Psoas muscle (tissue), 8 donors: ENCODE measurements around the gene MAGI2. TPM values are rescaled to one million over a fixed set of nuclear protein-coding genes. Genes with fewer than 3 reads are reported as not detected.
A peak's percentile ranks its signal among the peaks of the same experiment; 100 is the strongest.

ENCODE experiments used
- ATAC-seq, 4 donors: fragments of 200-7000 bp; cut with Tn5 transposase; one replicate each; pipeline ENCODE4 v1.9.1; 2020; ENCODE audit warnings: moderate library complexity in 3 of 4, mild to moderate bottlenecking in 2 of 4
- DNase-seq, 2 donors: peaks; one replicate each; pipeline ENCODE4 v3.0.0-alpha.2; 2020
- H3K27ac ChIP-seq: fragments of 200-600 bp; one replicate; pipeline ENCODE4 v1.8.0; 2022
- H3K27me3 ChIP-seq, 3 donors: fragments of 200-600 bp in 1 of 3; one replicate each; pipeline versions ENCODE4 v1.6.1 to v1.8.0; 2013 to 2022; ENCODE audit warnings: low read length in 2 of 3, mild to moderate bottlenecking in 2 of 3, moderate library complexity in 1 of 3; ENCODE audit not compliant: insufficient read depth in 3 of 3
- H3K36me3 ChIP-seq, 2 donors: fragments of 200-600 bp in 1 of 2; one replicate each; pipeline versions ENCODE4 v1.6.1 to v1.8.0; 2013 to 2022; ENCODE audit warnings: low read depth in 1 of 2, mild to moderate bottlenecking in 1 of 2, moderate library complexity in 1 of 2; ENCODE audit not compliant: insufficient read depth in 1 of 2
- H3K4me1 ChIP-seq: fragments of 200-600 bp; one replicate; pipeline ENCODE4 v1.8.0; 2022
- H3K4me3 ChIP-seq: fragments of 200-600 bp; one replicate; pipeline ENCODE4 v1.8.0; 2022; ENCODE audit warnings: mild to moderate bottlenecking
- H3K9me3 ChIP-seq: fragments of 200-600 bp; one replicate; pipeline ENCODE4 v1.8.0; 2022
- WGBS, 3 donors: extraction: QIAGEN DNeasy Blood & Tissue Kit; methylation state at CpG; one replicate each; pipeline versions ENCODE4 v1.1.6 to v1.1.7; 2013; 5-methylcytosine and 5-hydroxymethylcytosine counted together
- intact Hi-C, 2 donors: fragments of 100-400 bp; cut with DNase I; formaldehyde crosslinking; loops; one replicate each; pipeline versions ENCODE4 v1.11.0 to v1.14.2; 2022
- polyA plus RNA-seq, 3 donors: library from polyadenylated mRNA; stranded (reverse); fragments of 200-250 nt; gene quantifications; one replicate each; pipeline ENCODE4 v1.2.3, GENCODE V29; 2013
- total RNA-seq, 4 donors: library from RNA; stranded (reverse); fragmentation: NEBNext Ultra II Directional in 2 of 4; extraction: Animal tissue kit (Norgen Biotek cat#: 25700) in 2 of 4; gene quantifications; one replicate each; pipeline versions ENCODE4 v1.2.1 to v1.2.4, GENCODE V29; 2021 to 2023
- TF ChIP-seq, protein P1 (sequence below): fragments of 200-600 bp; IDR thresholded peaks from one replicate; pipeline ENCODE4 v1.8.0; 2022; ENCODE audit warnings: antibody characterized with exemption
- donor health status: healthy with polysubstance abuse.
- donor health status: DM: no; HTN: no; CAD: no; lungs with moderate emphysema.
- donor health status: Bipolar disorder and iron deficiency.
- donor health status: healthy.
- donor health status: DM: yes; HTN: yes; CAD: no.
- donor health status: DM: no; HTN: no; CAD: no.
- donor health status: DM: no; HTN: no; CAD: no.
- donor health status: DM: yes; HTN: yes; CAD: no.

Gene MAGI2
- total and polyA plus RNA-seq, 7 donors = 0.46 to 2.5 (median 1.4) TPM

DNA sequence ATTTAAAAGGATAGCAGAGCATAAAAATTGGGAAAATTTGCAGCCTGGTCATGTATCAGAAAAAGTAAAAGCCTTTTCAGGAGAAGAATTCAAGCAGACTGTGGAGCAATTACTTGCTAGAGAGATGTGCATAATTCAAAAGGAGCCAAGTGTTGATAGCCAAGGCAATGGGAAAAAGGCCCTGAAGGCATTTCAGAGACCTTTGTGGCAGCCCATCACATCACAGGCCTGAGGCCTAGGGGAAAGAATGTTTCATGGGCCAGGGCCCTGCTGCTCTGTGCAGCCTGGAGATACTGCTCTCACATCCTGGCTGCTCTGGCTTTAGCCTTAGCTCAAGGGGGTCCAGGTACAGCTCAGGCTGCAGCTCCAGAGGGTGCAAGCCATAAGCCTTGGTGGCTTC is 152.9 kb downstream of the MAGI2 start:
- no peak for DNase-seq
- Histone ChIP-seq H3K4me3 (no peak overlapping the region), H3K36me3 (no peaks in the 10 kb centered on the region), H3K9me3 (no peaks in the 10 kb centered on the region), H3K27ac (no peak overlapping the region), H3K4me1 (no peaks in the 10 kb centered on the region), H3K27me3 (no peaks in the 10 kb centered on the region)
- intact Hi-C loops = loop anchor here in 1 of 2 donors (5.0 kb wide), 1 partner anchor 437 kb away; no protein-coding TSS in a partner anchor
- ATAC-seq = no peak
- TF ChIP-seq, protein P1, sequence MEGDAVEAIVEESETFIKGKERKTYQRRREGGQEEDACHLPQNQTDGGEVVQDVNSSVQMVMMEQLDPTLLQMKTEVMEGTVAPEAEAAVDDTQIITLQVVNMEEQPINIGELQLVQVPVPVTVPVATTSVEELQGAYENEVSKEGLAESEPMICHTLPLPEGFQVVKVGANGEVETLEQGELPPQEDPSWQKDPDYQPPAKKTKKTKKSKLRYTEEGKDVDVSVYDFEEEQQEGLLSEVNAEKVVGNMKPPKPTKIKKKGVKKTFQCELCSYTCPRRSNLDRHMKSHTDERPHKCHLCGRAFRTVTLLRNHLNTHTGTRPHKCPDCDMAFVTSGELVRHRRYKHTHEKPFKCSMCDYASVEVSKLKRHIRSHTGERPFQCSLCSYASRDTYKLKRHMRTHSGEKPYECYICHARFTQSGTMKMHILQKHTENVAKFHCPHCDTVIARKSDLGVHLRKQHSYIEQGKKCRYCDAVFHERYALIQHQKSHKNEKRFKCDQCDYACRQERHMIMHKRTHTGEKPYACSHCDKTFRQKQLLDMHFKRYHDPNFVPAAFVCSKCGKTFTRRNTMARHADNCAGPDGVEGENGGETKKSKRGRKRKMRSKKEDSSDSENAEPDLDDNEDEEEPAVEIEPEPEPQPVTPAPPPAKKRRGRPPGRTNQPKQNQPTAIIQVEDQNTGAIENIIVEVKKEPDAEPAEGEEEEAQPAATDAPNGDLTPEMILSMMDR = no peak

DNA sequence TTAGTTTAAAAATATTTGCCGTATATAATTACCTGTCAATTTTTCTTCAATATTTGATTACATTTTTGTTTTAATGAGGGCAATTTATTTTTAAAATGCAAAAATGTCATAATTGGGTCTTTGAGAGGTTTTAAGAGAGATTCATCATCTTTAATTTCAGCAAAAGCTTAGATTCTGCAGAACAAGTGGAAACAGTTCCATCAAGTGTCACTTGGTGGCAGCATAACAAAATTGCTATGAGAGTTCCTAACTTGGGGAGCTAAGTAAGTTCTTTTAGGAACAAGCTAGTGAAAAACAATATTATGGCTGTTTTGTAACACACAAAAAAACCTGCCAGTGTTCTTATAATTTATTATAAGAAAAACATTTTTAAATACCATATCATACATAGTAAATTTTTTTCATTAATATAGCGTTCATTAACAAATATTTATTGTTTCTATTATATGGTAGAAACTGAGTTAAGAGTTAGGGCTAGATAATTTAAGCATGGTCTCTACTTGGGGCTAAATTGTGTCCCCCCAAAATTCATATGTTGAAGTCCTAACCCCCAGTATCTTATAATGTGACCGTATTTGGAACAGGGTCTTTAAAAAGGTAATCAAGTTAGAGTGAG is 155.2 kb downstream of the MAGI2 start:
- Histone ChIP-seq H3K36me3 (no peaks in the 10 kb centered on the region), H3K4me3 (no peak overlapping the region), H3K4me1 (no peaks in the 10 kb centered on the region), H3K9me3 (no peaks in the 10 kb centered on the region), H3K27me3 (no peaks in the 10 kb centered on the region), H3K27ac (no peak overlapping the region)
- 76 to 88% (median 80%) methylated on average over 3 of the region's 3 CpGs for WGBS, 3 donors
- TF ChIP-seq, protein P1 = peak; percentile 65
- DNase-seq (no peak), ATAC-seq (no peak)
- intact Hi-C loops = no loop called here

DNA sequence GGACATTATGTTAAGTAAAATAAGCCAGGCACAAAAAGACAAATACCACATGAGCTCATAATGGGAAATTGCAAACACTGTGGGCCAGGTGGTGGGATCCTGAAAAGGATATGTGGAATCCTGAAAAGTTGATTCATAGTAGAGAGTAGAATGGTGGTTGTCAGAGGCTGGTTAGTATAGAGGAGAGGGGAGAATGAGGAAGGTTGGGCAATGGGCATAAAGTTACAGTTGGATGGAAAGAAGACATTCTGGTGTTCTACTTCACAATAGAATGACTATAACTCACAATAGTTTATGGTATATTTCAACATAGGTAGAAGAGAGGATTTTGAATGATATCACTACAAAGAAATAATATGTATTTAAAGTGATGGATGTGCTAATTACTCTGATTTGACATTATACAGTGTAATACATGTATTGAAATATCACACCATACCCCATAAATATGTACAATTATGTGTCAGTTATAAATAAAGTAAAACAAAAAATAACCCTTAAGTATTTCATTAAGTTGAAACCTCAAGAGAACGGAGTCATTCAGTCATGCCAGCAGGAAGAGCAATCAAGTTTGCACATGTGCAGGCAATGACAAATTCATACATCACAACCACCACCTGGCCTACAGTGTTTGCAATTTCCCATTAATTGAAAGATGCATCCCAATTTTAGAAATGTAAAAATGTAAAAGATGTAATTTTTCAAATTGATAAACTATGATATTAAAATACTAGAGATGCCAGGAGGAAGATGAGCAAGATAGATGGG is 156.7 kb downstream of the MAGI2 start:
- intact Hi-C loops = no loop called here
- WGBS, 3 donors = 42 to 57% (median 47%) methylated on average over 1 of the region's 1 CpG
- TF ChIP-seq, protein P1 = no peak
- no peak for DNase-seq
- Histone ChIP-seq H3K27ac (no peak overlapping the region), H3K36me3 (no peaks in the 10 kb centered on the region), H3K27me3 (peaks cover 0 to 4% (median 0%) of the 10 kb centered on the region in 3 donors), H3K4me1 (no peaks in the 10 kb centered on the region), H3K9me3 (no peaks in the 10 kb centered on the region), H3K4me3 (no peak overlapping the region)
- no peak for ATAC-seq

DNA sequence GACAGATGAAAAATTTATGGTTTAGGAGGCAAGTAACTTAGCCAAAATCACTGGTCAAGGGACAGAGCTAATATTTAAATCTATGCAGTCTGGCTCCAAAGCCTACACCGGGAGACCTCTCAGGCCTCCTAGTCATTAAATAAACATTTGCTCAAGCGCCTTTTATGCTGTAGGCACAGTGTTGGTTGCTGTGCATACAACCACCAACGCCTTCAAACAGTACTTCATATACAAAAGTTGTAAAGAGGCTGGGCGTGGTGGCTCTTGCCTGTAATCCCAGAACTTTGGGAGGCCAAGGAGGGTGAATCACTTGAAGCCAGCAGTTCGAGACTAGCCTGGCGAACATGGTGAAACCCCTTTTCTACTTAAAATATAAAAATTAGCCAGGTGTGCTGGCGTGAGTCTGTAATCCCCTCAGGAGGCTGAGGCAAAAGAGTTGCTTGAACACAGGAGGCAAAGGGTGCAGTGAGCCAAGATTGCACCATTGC is 159.8 kb downstream of the MAGI2 start:
- TF ChIP-seq, protein P1 = no peak
- Histone ChIP-seq H3K4me3 (no peak overlapping the region), H3K4me1 (no peaks in the 10 kb centered on the region), H3K9me3 (no peaks in the 10 kb centered on the region), H3K27me3 (peaks cover 0 to 4% (median 0%) of the 10 kb centered on the region in 3 donors), H3K36me3 (no peaks in the 10 kb centered on the region), H3K27ac (no peak overlapping the region)
- 86 to 89% (median 87%) methylated on average over 7 of the region's 7 CpGs for WGBS, 3 donors
- DNase-seq (no peak), ATAC-seq (no peak)
- intact Hi-C loops = no loop called here
